T47D (cell line): ENCODE measurements around the gene FOXO6.

Experiments used
- DNase-seq, 2 experiments: peaks; one replicate each; pipeline versions ENCODE4 v3.0.0 to v3.0.0-alpha.2; 2011 to 2012; ENCODE audit warnings: low read depth in 1 of 2, low spot score in 1 of 2
- JUND ChIP-seq: IDR thresholded peaks from 2 replicates; pipeline ENCODE4 v1.6.1; 2012; ENCODE audit warnings: low read depth
- in situ Hi-C: cut with HindIII; loops from 2 replicates; pipeline ENCODE4 v1.10.0; 2016; ENCODE audit warnings: low sequenced_read_pairs, low pct_unique_long_range_greater_than_20kb

The FOXO6 gene

GRCh38 chr1:41349361-41350054 is 11.7 kb upstream of the FOXO6 start:
- DNase-seq, result no peak
- no peak for TF ChIP-seq JUND
- in situ Hi-C loops, result no loop called here

- TF ChIP-seq JUND, result no peak
- no peak for DNase-seq
- in situ Hi-C loops, result no loop called here
Observed at GRCh38 chr1:41350055-41350378, 11.2 kb upstream of the FOXO6 start.

GRCh38 chr1:41351262-41352151 is 9.7 kb upstream of the FOXO6 start:
- TF ChIP-seq JUND, result no peak
- in situ Hi-C loops, result no loop called here
- DNase-seq, result no peak

GRCh38 chr1:41353744-41354143 is 7.5 kb upstream of the FOXO6 start:
- no peak for TF ChIP-seq JUND
- DNase-seq, result peak in 1 of 2 experiments; percentile 94
- in situ Hi-C loops, result no loop called here

GRCh38 chr1:41354956-41355355 is 6.3 kb upstream of the FOXO6 start:
- in situ Hi-C loops, result no loop called here
- DNase-seq, result no peak
- no peak for TF ChIP-seq JUND

- in situ Hi-C loops, result no loop called here
- no peak for DNase-seq
- TF ChIP-seq JUND, result no peak
Observed at GRCh38 chr1:41355356-41355755, 5.9 kb upstream of the FOXO6 start.

GRCh38 chr1:41355761-41356160 is 5.5 kb upstream of the FOXO6 start:
- TF ChIP-seq JUND, result no peak
- in situ Hi-C loops, result no loop called here
- no peak for DNase-seq

- no peak for DNase-seq
- TF ChIP-seq JUND, result no peak
- in situ Hi-C loops, result no loop called here
Observed at GRCh38 chr1:41356752-41357151, 4.5 kb upstream of the FOXO6 start.

GRCh38 chr1:41357451-41358101 is 3.7 kb upstream of the FOXO6 start:
- no peak for DNase-seq
- no peak for TF ChIP-seq JUND
- in situ Hi-C loops, result no loop called here

- DNase-seq, result no peak
- no peak for TF ChIP-seq JUND
- in situ Hi-C loops, result no loop called here
Observed at GRCh38 chr1:41358131-41359021, 2.9 kb upstream of the FOXO6 start.

GRCh38 chr1:41359211-41360073 is 1.8 kb upstream of the FOXO6 start:
- DNase-seq, result no peak
- in situ Hi-C loops, result no loop called here

More at GRCh38 chr1:41359211-41360073, 1.8 kb upstream of the FOXO6 start:
- no peak for TF ChIP-seq JUND
